CD1c-positive myeloid dendritic cell (primary cell): ENCODE results near the gene C1orf167.

Experiments
- DNase-seq: peaks from one replicate; pipeline ENCODE4 v3.0.0-alpha.2; 2016; ENCODE audit errors: extremely low spot score

The C1orf167 gene

DNA sequence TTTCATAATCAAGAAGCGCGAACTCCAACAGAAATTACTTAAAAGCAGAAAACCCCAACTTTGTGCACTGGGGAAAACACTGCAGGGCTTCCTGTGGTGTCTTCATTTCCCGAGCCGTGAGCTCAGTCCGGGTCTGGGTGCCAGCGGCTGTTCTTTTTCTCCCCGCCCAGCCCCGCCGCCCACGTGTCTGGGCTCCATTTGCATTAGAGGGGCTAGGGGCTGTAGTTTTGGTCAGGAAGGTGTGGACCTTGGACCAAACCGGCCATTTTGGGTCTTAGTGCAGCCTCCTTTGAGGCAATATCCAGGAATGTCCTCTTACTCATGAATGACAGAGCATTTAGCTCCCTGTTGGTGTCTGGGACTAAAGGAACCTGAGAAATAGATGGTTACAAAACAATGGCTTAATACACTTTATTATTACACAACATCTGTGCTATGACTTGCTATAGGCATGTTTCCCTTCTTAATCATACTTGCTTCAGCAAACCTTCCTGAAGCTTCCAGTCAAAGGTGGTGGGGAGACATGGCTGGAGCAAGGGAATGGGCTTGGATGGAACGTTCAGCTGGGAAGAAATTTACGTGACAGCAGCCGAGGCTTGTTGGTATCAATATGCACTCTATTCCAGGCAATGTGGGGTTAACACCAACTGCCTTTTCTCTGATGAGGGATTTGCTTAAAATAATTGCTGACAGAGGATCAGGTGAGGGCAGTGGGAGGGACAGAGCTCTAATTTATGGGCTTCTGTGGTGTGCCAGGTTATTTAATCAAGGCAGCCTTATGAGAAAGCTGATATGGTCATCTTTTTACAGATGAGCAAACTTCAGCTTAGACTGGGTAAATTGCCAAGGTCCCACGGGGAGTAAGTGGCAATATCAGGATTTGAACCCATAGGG is 25.0 kb upstream of the C1orf167 start:
- peak; percentile 88 for DNase-seq

DNA sequence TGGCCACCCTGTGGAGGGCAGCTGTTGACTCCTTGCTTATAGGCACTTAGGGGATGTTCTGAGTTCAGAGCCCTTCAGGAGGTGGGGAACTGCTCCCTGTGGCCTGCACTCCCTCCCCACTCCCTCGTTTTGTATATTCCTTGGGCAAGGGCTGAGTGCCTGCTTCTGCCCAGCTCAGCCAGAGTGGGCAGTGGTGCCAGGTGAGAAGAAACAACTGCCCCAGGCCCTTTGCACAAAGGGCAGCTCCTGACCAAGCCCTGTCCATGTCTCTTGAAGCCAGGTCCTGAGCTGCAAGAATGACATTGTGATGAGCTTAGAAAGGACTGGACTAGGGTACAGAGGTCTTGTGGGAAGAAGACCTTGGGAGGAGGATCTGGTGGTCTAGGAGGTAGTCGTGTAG is 23.9 kb upstream of the C1orf167 start:
- DNase-seq, result no peak

DNA sequence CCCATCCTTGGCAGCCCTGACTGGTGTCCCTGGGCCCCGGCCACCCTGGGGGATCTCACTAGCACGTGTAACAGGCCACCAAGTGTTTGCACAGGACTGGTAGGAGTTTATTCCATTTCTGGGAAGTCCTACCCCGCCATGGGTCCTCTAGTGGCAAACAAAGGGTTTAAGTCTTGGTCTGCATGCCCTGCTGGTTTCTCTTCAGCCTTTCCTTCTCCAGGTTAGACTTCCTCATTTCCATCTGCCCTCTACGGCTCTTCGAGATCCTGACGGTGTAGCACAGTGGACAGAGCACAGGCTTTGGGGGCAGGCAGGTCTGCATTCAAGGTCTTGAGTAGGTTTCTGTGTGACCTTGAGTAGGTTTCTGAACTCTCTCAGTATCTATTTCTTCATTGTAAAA is 23.2 kb upstream of the C1orf167 start:
- DNase-seq, result peak; percentile 50

DNA sequence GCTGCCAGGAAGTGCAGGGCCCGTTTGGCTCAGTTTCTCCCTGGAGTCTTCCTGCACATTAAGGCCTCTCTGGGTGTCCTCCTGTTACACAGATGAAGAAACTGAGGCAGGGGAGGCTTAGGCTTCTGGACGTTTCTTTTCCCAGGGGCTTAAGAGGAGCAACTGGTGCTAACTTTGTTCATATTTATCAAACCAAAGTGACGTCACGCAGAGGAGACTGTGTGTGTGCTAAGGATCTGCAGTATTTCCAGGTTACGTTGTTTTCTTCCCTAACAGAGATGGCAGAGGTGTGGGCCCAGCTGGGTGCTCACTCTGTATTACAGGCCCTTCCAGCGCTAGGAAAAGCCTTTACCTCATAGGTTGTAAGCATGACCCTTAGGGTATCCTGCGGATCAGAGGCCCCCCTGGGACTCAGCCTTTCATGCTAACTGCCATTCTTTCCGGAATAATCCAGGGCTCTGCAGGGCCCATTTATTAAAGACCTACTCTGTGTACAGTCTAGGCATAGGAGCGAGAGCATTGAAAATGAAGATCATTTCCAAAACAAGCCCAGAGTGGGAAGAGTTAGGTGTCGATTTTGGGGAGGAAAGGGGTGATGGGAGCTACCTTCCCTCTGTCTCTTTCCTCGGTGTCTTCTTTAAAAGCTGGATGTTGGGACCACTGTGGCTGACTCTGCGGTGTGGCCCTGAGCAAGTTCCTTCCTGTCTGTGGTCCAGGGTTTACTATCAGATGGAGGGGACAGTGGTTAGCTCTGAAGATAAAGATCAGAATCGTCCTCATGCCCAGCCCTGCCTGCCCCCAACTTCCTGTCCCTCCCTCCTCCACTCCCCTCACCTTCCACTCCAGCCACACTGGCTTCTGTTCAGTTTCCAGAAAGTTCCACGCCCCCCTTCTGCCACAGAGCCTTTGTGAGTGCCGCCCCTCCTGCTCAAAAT is 21.5 kb upstream of the C1orf167 start:
- no peak for DNase-seq

DNA sequence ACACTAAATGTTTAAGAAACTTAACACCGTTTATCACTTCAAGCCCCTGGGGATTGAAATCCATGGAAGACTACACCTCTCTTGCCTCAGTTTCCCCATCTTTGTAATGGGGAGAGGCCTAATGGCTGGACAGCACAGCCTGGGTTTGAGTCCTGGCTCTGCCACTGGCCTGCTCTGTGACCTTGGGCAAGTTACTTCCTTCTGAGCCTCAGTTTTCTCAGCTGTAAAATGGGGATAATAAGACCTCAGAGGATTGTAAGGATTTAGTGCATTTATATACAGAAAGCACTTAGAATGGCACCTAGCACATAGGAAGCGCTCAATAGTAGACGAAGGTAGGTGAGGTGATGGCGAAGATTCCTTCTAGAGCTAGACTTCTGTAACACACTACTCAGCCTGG is 20.5 kb upstream of the C1orf167 start:
- no peak for DNase-seq

DNA sequence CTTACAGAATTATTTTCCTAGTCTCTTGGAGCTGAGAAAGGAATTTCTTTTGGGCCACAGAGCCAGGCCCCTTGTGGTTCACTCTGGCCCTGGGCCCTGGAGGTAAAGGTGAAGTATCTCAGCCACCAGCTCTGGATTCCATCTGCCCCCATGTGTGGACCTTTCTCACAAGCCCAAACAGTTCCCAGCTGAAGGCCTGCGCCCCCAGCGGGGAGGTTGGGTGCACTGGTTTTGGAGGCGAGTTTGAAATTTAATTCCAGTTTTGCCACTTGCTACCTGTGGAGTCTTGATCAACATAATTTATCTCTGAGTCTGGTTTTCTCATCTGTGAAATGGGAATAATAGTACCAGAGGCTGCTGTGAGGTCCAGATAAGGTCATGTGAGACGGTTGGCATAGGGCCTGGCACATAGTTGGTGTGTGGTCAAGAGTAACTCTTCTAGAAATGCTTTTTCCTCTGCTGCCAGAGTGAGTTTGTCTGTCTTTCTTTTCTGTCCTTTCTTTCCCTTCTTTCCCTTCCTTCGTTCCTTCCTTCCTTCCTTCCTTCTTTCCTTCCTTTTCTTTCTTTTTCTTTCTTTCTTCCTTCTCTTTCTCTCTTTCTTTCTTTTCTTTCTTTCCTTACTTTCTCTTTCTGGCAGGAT is 20.0 kb upstream of the C1orf167 start:
- no peak for DNase-seq

DNA sequence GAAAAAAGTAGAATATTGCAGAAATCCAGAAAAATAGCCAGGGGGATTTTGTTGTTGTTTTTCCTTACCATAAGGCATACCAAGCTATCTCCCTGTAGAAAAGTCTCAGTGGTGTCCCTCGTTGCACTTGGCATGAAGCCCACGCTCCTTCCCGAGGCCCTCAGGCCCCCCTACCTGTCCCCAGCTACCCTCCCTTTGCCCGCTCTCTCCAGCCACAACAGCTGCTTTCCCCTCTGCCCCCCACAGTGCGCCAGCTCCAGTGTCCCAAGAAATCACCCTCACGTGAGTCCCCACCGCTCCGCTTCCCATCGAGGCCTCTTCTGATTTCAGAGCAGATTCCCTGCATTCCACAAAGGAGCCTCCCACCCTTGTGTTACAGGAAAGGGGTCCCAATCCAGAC is 17.7 kb upstream of the C1orf167 start:
- no peak for DNase-seq

DNA sequence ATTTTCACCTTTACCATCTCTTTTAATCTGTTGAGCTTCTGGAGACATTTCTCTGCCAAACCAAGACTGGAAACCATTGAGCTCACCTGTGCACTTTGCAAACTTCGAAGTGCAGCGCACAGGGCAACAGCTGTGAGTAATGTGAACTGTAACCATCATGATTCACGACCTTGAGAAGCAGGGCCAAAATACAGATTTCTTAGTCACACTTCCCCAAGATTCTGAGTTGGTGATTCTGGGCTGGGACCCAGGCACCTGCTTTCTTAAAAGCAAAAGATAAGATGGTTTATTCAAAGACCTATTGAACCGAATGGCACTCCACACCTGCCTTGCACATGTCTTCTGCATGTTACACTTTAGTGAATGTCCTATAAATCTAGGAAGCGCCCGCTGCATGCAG is 15.9 kb upstream of the C1orf167 start:
- DNase-seq, result no peak

DNA sequence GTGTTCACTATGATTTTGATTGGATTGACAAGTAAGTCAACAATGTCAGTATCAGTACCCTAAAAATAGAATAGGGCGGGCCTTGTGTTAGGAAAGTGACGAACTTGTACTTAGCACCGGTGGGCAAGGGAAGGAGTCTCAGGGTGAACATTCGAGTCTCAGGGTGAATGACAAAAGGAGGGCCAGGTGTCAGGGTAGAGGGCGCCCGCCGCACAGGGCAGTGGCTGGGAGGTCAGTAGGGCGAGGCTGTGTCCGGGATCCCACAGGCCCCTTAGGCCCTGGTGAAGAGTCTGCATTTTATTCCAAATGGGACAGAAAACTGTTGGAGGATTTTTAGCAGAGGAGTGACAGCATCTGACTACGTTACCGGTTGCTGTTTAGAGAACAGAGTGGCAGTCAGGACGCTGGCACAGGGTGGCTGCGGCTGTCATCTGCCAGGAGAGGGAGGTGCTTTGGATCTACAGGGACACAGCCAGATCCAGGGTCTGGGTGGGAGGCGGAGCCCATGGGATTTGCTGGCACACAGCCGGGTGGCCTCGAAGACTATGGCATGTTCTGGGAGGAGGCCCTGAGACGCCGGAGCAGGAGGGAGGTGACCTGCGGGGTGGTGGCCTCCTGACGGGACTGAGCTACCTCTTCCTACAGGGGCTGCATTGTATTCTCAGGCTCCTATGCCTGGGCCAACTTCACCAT is 15.1 kb upstream of the C1orf167 start:
- no peak for DNase-seq

DNA sequence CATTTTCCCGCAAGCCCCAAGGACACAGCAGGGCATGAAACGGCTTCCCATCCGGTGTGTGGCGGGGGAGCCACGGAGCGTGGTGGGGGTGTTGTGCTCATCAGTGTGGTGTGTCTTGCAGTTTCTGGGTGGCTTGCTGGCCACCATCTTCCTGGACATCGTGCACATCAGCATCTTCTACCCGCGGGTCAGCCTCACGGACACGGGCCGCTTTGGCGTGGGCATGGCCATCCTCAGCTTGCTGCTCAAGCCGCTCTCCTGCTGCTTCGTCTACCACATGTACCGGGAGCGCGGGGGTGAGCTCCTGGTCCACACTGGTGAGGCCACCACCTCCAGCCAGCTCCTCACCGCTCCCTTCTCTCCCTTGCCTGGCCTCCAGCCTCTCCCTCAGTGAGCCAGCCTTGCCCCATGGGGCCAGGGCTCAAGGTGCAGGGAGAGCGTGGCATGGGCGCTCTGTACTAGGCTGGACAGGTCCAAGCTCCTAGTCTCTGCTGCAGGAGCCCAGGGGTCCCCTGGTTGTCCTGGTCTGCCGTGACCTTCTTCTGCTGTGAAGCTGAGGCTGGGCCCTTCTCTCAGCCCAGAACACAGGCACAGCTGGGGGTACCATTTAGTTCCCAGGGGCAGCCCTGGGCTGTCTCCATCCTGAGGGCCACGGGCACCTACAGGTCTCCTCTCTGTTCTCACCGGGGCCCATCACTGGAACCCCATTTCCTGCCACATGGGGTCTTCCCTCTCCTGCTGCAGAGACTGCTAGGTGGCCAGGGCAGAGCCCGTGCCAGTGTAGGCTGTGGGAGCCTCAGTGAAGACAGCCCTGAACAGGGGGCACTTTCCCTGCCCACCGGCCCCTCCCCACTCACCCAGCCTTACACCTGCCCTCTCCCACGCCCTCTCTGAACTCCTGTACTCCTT is 13.4 kb upstream of the C1orf167 start:
- no peak for DNase-seq

DNA sequence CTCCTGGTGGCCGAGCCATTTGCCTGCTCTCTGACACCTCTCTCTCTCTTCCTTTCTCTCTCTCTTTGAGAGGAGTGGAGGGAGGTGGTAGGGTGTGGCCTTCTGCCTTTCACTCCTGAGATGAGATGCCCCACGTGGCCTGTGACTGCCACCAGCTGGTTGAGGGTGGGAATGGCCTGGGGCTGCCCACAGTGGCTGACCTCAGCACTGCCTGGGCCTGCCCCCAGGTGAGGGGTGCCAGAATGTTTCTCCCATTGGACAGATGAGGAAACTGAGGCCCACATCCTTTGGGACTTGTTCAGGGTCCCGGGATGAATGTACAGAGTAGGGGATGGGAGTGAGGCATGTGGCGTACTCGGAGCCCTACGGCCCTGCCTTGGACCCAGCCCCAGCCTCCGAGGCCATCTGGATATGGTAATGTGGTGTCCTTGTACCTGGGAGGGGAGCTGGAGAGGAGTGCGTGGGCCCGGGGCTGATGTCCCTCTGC is 12.7 kb upstream of the C1orf167 start:
- DNase-seq, result peak; percentile 69

DNA sequence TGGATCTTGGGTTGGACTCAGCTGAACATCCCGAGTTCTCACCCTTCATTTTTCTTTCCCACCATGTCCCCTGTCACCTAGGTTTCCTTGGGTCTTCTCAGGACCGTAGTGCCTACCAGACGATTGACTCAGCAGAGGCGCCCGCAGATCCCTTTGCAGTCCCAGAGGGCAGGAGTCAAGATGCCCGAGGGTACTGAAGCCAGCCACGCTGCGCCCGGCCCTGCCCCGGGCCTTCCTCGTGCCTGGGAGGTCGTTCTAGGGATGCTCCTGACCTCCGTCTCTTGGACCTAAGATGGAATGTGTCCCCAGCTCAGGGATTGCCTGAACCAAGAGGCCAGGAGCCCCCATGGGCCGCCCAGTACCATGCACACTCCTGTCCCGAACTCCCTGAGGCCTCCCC is 12.0 kb upstream of the C1orf167 start:
- DNase-seq, result no peak

DNA sequence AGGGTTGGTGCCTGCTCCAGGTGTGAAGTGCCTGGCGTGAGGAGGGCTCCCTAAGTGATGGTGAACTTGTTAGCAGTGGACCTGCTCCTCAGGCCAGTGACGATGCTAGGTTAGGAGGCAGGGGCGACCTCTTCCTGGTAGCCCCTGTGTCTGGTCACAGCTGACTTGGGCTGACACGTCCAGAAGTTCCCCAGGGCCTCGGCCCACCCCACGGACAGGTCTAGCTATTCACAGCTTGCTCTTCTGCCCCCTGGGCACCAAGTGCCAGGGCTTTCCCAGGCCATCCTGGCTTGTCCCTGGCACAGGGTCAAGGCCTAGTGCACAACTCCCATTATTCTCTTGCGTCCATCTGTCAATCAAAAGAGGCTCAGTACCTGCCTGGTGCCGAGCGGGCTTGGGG is 10.9 kb upstream of the C1orf167 start:
- no peak for DNase-seq

DNA sequence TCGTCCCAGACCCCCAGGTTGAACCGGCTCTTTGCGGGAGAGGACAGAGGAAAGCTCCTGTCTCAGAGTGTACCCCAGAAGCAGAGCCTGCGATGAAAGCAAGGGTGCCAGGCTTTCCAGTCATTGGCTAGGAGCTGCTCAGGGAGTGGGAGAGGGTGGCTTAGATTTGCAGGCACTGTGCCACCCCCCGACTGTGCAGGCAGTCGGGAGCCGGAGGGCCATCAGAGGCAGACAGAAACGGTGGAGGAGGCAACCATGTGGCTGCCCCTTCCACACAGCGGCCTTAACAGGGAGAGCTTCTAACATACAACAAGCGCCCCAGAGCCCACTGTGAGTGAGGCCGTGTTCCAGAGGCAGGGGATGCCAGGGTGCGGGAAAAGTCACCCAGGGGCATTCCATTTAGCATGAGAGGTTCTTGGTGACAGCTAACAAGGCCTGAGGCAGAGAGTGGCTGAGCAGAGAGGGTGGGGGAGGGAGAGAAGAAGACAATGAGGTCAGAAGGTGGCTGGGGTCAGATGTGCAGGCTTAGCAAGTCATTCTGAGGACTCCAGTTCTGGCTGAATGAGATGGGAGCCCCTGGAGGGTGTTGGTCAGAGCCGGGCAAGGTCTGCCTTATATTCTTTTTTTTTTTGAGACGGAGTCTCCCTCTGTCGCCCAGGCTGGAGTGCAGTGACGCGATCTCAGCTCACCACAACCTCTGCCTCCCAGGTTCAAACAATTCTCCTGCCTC is 9.5 kb upstream of the C1orf167 start:
- DNase-seq, result no peak

DNA sequence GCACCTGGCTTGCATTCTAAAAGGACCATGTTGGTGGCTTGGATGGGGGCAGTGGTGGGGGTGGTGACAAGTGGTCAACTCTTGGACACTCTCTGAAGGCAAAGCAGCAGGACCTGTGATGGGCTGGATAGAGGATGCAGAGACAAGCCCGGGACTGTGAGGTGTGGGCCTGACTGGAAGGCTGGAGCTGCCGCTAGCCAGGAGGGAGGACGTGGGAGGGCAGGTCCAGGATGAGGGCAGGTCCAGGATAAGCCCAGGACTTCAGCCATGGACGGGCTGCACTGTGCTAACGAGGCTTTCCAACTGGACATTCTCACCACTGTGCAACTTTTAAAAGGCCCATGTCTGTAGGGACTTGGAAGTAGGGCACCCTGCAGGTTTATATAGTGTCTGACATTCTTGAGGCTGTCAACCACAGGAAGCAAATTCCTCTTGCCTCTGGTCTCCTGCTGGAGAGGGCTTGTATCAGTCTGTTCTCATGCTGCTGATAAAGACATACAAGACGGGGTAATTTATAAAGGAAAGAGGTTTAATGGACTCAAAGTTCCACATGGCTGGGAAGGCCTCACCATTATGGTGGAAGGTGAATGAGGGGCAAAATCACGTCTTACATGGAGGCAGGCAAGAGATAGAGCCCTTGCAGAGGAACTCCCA is 8.3 kb upstream of the C1orf167 start:
- DNase-seq, result no peak

DNA sequence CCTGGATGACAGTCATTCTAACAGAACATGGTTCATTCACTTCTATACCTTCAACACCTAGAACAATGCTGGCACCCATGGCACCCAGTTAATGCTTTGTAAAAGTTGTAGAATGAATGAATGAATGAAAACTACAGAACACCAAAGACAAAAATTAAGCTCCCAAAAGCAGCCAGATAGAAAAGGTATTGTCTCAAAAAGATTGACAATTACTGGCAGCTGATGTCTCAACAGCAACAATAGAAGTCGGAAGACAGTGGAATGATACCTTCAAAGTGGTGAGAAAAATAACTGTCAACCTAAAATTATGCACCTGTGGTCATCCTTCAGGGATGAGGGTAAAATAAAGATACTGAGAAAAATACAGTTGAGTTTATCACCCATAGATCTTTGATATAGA is 4.9 kb upstream of the C1orf167 start:
- no peak for DNase-seq

DNA sequence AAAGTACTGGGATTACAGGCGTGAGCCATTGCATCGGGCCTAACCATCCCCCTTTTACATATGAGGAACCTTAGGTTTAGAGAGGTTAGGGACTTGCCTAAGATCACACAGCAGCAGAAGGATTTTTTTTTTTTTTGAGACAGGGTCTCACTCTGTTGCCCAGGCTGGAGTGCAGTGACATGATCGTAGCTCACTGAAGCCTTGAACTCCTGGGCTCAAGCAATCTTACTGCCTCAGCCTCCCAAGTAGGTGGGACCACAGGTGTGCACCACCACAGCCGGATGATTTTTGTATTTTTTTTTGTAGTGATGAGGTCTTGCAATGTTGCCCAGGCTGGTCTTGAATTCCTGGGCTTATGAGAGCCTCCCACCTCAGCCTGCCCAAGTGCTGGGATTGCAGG is 2.2 kb upstream of the C1orf167 start:
- no peak for DNase-seq

DNA sequence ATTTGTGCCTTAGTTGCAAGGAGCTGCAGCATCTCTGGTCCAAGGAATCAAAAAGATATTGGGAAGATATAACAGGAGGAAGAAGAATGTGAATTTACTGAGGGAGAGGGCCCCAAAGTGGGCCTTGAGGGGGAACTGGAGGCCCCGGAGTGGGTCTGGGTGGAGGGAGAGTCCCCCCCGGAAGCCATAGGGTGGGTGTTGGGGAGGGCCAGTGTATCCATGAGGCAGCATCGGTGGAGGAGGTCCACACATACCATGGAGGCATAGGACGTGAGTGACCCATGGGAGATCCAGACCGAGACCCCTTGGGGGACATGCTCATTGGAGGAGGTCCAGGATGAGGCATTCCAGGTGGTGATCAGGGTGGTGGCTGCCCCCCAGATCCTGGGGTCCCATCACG is 708 bp upstream of the C1orf167 start:
- DNase-seq, result no peak

DNA sequence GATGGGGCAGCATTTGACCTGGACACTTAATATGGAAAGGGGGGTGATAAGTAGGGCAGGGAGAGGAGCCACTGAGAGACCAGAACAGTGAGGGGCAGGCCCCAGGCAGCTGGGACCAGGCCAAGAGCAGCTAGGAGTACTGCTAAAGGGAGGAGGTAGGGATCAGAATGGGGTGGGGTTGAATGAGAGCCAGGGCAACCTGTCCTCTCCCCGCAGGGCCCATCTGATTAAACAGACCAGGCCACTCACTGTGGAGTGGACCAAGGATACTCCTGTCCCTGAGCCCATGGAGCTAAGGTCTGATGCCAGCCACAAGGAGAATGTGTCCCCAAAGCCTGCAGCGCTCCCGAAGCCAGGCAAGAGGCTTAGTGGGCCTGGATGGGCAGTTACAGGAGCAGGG is 2.1 kb downstream of the C1orf167 start:
- no peak for DNase-seq
